Activated CD4-positive, CD25-positive, alpha-beta regulatory T cell (primary cell): ENCODE measurements around the gene PSKH1.

Source experiments
- DNase-seq, 4 experiments: peaks; one replicate each; lab custom pipeline; 2025; lab: John Stamatoyannopoulos, UW

The PSKH1 gene

GRCh38 chr16:67865318-67865717 is 27.7 kb upstream of the PSKH1 start:
- DNase-seq: no peak

DNA sequence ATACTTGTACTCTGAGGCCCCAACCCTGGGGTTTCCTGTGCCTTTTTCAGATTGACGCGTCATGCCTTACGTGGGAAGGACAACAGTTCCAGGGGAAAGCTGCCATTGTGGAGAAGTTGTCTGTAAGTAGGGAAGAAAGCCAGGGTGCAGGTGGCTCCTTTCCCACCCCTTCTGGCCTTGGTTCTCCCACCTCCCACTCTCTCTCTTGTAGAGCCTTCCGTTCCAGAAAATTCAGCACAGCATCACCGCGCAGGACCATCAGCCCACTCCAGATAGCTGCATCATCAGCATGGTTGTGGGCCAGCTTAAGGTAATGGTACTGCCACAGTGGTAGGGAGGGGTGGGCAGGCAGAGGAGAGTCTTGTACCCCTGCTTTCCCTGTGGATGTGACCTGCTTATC is 24.8 kb upstream of the PSKH1 start:
- DNase-seq: no peak

DNA sequence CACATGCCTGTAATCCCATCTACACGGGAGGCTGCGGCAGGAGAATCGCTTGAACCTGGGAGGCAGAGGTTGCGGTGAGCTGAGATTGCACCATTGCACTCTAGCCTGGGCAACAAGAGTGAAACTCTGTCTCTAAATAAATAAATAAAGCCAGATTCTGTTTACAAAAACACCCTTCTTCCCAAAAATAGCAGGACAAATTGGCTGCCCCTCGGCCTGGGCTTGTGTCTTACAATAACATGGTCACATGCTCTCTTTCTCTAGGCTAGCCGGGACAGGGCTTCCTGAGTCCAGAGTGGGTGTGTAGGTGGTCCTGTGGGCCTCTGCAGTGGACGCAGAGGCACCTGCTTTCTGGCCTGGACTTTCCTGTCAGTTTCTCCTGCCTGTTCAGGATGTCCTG is 23.4 kb upstream of the PSKH1 start:
- no peak for DNase-seq

DNA sequence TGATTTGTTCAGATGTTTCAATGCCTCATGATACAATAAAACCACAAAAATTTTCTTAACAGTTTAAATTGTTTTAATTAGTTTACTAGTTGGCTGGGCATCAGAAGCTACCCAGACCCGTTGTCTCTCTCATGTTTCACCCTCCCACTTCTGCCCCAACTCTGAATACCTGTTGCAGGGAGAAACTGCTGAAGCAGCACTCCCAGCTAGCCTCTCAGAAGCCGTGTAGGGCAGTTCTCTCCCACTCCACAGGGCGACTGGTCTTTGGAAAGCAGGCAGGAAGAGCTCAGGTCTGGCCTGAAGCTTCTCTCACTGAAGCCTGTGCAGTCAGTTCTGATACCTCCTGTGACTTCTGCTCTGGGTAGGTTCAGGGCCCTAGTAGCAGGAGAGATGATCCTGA is 21.8 kb upstream of the PSKH1 start:
- no peak for DNase-seq

DNA sequence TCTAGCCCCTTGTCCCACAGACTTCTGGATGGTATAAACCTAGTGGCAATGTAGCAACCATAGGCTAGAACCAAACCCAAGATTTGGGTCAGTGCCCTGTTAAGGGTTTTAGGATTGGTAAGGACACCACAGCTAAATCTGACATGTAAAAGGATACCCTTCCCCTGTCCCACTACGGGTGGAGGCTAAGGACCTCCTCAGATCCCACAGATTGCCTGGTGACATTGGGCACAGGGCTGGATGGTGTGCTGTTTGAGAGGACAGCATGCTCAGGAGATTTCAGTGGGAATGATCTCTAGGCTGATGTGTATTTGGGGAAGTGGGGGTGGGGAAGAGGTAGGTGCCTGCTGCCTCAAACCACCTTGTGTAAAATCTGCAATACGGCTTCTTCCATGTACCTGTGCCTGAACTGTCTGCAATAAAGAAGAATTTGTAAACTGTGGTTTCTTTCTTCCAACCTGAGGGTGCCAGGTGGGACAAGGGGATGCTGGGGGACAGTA is 20.9 kb upstream of the PSKH1 start:
- no peak for DNase-seq

GRCh38 chr16:67872631-67873434 is 20.2 kb upstream of the PSKH1 start, which contains the start of gene EDC4:
TSS of gene EDC4 (plus strand) at chr16:67873052. CDS start at chr16:67873262, 210 bp downstream.
- peak; percentile 74 to 85 (median 76) for DNase-seq

GRCh38 chr16:67873435-67874370 is 19.4 kb upstream of the PSKH1 start:
- DNase-seq: no peak

GRCh38 chr16:67874372-67874771 is 18.7 kb upstream of the PSKH1 start:
- no peak for DNase-seq

GRCh38 chr16:67877064-67877463 is 16.0 kb upstream of the PSKH1 start:
- no peak for DNase-seq

- DNase-seq: no peak
These were observed 14.8 kb upstream of the PSKH1 start for GRCh38 chr16:67878232-67878631.

DNA sequence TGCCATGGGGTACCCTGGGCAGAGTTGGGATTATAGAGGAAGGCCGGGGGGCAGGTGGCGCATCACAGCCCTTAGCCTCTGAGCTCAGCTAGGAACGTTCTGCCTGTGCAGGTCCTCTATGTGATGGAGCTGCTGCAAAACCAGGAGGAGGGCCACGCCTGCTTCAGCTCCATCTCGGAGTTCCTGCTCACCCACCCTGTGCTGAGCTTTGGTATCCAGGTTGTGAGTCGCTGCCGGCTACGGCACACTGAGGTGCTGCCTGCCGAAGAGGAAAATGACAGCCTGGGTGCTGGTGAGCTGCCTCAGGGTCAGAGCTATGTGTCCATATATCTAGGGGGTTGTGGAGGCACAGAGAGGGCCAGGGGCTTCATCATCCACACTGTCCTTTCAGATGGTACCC is 14.2 kb upstream of the PSKH1 start:
- DNase-seq: no peak

DNA sequence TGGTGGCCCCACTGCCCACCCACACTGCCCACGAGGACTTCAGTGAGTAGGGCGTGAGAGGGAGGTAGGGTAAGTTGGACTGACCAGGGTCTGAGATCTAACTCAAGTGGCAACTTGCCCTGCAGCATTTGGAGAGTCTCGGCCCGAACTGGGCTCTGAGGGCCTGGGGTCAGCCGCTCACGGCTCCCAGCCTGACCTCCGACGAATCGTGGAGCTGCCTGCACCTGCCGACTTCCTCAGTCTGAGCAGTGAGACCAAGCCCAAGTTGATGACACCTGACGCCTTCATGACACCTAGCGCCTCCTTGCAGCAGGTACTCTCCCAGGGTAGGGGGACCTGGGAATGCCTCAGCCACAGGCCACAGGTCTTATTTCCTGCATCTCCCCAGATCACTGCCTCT is 13.6 kb upstream of the PSKH1 start:
- DNase-seq: no peak

DNA sequence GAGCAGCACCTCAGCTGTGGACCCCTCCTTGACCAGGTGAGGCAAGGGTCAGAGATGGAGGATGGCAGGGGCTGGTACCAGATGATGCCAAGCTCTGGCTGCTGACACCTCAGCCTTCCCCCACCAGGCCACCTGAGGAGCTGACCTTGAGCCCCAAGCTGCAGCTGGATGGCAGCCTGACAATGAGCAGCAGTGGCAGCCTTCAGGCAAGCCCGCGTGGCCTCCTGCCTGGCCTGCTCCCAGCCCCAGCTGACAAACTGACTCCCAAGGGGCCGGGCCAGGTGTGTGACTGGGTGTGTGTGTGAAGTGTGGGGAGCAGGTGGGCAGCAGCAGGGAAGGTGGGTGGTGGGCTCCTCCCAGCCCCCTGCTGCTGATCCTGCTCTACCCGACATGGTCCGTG is 13.1 kb upstream of the PSKH1 start:
- no peak for DNase-seq

DNA sequence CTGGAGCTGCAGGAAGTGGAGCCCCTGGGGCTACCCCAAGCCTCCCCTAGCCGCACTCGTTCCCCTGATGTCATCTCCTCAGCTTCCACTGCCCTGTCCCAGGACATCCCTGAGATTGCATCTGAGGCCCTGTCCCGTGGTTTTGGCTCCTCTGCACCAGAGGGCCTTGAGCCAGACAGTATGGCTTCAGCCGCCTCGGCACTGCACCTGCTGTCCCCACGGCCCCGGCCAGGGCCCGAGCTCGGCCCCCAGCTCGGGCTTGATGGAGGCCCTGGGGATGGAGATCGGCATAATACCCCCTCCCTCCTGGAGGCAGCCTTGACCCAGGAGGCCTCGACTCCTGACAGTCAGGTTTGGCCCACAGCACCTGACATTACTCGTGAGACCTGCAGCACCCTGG is 12.5 kb upstream of the PSKH1 start:
- DNase-seq: no peak

DNA sequence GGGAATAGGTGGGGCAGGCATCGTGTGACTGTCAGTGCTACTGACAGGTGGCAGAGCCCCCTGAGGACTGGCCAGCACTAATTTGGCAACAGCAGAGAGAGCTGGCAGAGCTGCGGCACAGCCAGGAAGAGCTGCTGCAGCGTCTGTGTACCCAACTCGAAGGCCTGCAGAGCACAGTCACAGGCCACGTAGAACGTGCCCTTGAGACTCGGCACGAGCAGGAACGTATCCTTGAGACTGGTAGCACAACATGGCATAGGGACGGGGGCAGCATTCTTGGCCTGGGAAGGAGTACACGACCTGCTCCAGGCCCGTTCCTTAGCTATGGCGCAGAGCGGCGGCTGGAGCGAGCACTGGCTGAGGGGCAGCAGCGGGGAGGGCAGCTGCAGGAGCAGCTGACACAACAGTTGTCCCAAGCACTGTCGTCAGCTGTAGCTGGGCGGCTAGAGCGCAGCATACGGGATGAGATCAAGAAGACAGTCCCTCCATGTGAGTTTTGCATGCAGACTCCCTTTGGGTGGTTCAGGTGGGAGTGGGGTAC is 11.4 kb upstream of the PSKH1 start:
- no peak for DNase-seq

DNA sequence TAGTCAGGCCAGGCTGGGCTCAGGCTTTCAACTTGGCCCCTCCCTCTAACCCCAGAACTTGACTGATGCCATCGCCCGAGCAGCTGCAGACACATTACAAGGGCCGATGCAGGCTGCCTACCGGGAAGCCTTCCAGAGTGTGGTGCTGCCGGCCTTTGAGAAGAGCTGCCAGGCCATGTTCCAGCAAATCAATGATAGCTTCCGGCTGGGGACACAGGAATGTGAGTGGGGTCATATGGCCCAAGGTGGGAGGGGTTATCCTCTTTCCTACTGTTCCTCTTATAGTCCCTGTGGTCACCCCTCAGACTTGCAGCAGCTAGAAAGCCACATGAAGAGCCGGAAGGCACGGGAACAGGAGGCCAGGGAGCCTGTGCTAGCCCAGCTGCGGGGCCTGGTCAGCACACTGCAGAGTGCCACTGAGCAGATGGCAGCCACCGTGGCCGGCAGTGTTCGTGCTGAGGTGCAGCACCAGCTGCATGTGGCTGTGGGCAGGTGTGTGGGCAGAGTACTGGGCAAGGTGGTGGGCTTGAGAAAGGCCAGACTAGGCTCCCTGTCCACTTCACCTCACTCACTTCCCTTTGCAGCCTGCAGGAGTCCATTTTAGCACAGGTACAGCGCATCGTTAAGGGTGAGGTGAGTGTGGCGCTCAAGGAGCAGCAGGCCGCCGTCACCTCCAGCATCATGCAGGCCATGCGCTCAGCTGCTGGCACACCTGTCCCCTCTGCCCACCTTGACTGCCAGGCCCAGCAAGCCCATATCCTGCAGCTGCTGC is 10.5 kb upstream of the PSKH1 start:
- no peak for DNase-seq

GRCh38 chr16:67883146-67883871 is 9.7 kb upstream of the PSKH1 start:
- DNase-seq: no peak

DNA sequence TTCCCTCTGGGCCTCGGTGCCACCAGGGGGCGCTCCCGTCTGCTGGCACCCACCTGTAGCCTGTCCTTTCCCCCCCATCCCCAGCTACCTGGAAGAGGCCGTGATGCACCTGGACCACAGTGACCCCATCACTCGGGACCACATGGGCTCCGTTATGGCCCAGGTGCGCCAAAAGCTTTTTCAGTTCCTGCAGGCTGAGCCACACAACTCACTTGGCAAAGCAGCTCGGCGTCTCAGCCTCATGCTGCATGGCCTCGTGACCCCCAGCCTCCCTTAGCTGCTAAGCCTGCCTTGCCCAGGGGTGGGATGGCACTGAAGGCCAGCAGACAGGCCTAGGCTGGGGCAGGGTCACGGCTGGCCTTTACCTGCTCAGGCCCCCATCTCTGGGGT is 9.2 kb upstream of the PSKH1 start:
- DNase-seq: peak; percentile 55 to 70 (median 60)

GRCh38 chr16:67884684-67885083 is 8.4 kb upstream of the PSKH1 start, which contains the start of gene NRN1L:
TSS of gene NRN1L (plus strand) at chr16:67884885. CDS start at chr16:67884904, 19 bp downstream.
- no peak for DNase-seq

DNA sequence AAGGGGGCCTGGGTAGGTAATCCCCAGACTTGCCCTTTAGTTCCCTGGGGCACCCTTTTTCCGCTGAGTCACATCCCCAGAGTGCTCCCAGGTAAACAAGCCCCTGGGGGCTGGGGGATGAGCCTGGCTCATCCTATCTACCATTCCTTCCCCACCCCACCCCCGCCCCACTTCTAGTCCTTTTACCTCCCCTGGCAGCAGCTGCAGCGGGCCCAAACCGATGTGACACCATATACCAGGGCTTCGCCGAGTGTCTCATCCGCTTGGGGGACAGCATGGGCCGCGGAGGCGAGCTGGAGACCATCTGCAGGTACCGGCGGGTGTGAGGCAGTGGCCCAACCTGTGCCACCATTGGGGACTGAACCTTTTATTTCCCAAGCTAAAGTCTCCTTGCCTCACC is 7.5 kb upstream of the PSKH1 start:
- DNase-seq: no peak

- DNase-seq: no peak
These were observed 7.1 kb upstream of the PSKH1 start for GRCh38 chr16:67885976-67886375.
